ENCODE results near the gene HYDIN.

Gene HYDIN

DNA sequence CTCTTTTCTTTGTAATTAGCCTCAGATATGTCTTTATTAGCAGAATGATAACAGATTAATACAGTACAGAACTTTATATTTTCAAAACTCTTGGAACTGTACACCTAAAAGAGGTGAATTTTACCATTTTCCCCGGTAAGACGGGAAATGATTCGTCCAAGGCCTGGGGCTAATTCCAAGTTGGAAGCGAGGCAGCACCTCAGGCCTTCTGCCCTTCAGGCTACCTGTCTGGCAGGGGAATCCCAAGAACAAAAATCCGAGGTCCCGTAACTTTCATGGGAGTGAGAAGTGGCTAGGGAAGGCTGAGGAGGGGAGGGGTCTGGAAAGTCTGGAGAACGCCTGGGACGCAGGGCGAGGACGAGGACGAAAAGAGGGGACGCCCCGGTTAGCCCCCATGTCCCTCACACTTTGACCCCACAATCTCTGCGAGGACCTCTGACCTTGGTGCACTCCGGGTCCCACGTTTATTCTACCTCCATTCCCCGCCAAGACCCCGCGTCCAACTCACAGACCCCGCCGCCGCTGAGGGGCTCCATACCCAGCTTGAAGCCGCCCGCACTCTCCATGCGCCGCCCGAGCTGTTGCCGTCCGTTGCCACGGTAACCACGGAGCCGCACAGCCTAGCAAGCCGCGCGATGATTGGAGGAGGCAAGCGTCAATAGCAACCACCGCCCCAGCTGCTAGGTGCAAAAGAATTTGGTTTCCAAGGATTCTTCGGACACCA, at the start of gene HYDIN:
HYDIN (minus strand) TSS at position 601 of the 724 bp plus-strand sequence. CDS start 43,827 bp downstream, outside the sequence.
- in situ Hi-C loops (cut with HindIII; ENCODE audit: low sequenced_read_pairs), result no loop called here
- H3K4me3 ChIP-seq (ENCODE audit: low read depth, low read length), result peak within 1 kb of the TSS; percentile 40
- DNase-seq (ENCODE audit: low read depth), result peak; percentile 11
- TF ChIP-seq, protein P1, sequence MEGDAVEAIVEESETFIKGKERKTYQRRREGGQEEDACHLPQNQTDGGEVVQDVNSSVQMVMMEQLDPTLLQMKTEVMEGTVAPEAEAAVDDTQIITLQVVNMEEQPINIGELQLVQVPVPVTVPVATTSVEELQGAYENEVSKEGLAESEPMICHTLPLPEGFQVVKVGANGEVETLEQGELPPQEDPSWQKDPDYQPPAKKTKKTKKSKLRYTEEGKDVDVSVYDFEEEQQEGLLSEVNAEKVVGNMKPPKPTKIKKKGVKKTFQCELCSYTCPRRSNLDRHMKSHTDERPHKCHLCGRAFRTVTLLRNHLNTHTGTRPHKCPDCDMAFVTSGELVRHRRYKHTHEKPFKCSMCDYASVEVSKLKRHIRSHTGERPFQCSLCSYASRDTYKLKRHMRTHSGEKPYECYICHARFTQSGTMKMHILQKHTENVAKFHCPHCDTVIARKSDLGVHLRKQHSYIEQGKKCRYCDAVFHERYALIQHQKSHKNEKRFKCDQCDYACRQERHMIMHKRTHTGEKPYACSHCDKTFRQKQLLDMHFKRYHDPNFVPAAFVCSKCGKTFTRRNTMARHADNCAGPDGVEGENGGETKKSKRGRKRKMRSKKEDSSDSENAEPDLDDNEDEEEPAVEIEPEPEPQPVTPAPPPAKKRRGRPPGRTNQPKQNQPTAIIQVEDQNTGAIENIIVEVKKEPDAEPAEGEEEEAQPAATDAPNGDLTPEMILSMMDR (IDR thresholded peaks at IDR 0.05; ENCODE audit: low read depth, low read length, missing control alignments), result no peak

DNA sequence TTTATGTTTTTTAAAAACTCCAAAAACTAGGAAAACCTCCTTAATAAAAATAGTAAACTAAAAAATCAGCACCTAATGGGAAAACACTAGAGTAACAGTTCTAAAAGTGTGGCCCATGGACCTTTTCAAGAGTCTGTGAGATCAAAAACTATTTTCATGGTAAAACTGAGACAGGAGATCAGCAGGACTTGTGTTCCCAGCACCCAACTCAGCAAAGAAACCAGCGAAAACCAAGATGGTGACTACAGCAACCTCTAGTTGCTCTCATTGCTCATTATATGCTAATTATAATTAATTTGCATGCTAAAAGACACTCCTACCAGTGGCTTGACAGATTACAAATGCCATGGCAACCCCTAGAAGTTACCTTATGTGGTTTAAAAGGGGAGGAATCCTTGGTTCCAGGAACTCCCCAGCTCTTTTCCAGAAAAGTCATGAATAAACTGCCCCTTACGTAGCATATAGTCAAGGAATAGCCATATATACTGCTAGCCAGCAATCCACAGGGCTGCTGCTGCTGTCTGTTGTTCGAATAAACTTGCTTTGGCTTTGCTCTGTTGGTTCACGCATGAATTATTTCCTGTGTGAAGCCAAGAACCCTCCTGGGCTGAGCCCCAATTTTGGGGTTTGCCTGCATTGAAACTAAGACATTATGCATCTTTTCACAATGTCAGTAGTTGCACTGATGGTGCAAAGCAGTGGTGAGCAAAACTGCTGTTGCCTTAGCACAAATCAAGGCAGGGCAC, 46.2 kb upstream of the HYDIN start:
- no peak for DNase-seq (ENCODE audit: low read depth)
- H3K4me3 ChIP-seq (ENCODE audit: low read depth, low read length), result no peak overlapping the region
- TF ChIP-seq, protein P1 (IDR thresholded peaks at IDR 0.05; ENCODE audit: low read depth, low read length, missing control alignments), result no peak
- in situ Hi-C loops (cut with HindIII; ENCODE audit: low sequenced_read_pairs), result no loop called here

DNA sequence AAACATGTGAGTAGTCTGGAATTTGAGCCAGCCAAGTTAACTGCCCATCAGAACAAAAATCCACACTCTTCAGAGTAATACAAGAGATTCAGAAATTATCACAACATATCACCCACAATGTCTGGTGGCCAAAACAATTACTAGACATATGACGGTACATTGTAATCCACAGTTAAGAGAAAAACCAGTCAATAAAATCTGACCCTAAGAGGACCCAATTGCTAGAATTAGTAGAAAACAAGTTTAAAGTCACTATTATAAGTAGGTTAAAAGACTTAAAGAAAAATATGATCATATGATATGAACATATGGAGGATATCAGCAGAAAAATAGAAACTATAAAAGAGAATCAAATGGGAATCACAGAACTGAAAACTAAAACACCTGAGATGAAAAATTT, 42.9 kb upstream of the HYDIN start:
- no peak for DNase-seq (ENCODE audit: low read depth)
- TF ChIP-seq, protein P1 (IDR thresholded peaks at IDR 0.05; ENCODE audit: low read depth, low read length, missing control alignments), result no peak
- no peak overlapping the region for H3K4me3 ChIP-seq (ENCODE audit: low read depth, low read length)
- in situ Hi-C loops (cut with HindIII; ENCODE audit: low sequenced_read_pairs), result no loop called here

DNA sequence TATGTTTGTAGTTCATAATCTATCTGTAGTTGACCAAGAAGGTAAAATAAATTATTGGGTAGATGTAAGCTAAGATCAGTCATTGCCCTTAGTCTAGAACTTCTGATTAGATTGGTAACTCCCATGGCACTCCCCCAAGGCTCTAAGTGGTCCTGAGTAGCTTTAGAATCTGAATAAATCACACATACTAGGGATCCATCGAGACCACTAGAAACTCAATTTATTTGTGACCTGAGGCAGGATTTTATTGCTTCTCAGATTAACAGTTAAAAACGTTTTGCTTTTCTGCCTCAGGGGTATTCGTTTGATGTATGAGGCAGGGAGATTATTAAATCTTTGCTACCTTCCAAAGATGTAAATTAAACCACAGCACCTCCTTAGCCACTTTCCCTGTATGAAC, 33.8 kb upstream of the HYDIN start:
- H3K4me3 ChIP-seq (ENCODE audit: low read depth, low read length), result no peak overlapping the region
- TF ChIP-seq, protein P1 (IDR thresholded peaks at IDR 0.05; ENCODE audit: low read depth, low read length, missing control alignments), result no peak
- in situ Hi-C loops (cut with HindIII; ENCODE audit: low sequenced_read_pairs), result no loop called here
- no peak for DNase-seq (ENCODE audit: low read depth)

DNA sequence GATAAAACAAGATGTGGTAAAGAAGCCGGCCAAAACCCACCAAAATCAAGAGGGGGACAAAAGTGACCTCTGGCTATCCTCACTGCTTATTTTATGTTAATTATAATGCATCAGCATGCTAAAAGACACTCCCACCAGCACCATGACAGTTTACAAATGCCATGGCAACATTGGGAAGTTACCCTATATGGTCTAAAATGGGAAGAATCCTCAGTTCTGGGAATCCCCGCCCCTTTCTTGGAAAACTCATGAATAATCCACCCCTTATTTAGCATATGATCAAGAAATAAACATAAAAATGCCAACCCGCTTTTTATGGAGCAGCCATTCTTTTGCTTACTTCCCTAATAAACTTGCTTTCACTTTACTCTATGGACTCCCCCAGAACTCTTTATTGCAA, 33.1 kb upstream of the HYDIN start:
- TF ChIP-seq, protein P1 (IDR thresholded peaks at IDR 0.05; ENCODE audit: low read depth, low read length, missing control alignments), result no peak
- DNase-seq (ENCODE audit: low read depth), result no peak
- no peak overlapping the region for H3K4me3 ChIP-seq (ENCODE audit: low read depth, low read length)
- in situ Hi-C loops (cut with HindIII; ENCODE audit: low sequenced_read_pairs), result no loop called here

DNA sequence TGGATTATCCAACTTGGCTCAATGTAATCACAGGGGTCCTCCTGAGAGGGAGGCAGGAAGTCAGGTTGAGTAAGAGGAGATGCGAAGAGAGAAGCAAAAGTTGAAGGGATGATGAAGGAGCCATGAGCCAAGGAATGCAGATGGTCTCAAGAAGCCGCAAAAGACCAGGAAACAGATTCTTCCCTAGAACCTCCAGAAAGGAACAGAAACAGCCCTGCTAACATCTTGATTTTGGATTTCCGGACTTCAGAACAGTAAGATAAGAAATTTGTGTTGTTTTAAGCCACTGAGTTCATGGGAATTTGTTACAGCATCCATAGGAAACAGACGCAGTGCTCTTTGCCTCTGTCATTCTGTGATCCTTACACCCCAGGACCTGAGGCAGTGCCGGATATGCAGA, 31.9 kb upstream of the HYDIN start:
- in situ Hi-C loops (cut with HindIII; ENCODE audit: low sequenced_read_pairs), result no loop called here
- no peak overlapping the region for H3K4me3 ChIP-seq (ENCODE audit: low read depth, low read length)
- TF ChIP-seq, protein P1 (IDR thresholded peaks at IDR 0.05; ENCODE audit: low read depth, low read length, missing control alignments), result no peak
- DNase-seq (ENCODE audit: low read depth), result no peak

All from astrocyte of the cerebellum (primary cell).